ENCODE measurements around the gene DNAJC7. TPM values are rescaled to one million over a fixed set of nuclear protein-coding genes. Genes with fewer than 3 reads are reported as not detected.
A peak's percentile ranks its signal among the peaks of the same experiment; 100 is the strongest.

The DNAJC7 gene
- total and polyA plus RNA-seq, 2 donors from 2014 or later = 88.1 to 141 TPM

GRCh38 chr17:41962768-41963434 is 54.3 kb downstream of the DNAJC7 start:
- no peak overlapping the region for H3K4me3 ChIP-seq (ENCODE audit: low read length in 3 of 3)
- TF ChIP-seq, protein P1, sequence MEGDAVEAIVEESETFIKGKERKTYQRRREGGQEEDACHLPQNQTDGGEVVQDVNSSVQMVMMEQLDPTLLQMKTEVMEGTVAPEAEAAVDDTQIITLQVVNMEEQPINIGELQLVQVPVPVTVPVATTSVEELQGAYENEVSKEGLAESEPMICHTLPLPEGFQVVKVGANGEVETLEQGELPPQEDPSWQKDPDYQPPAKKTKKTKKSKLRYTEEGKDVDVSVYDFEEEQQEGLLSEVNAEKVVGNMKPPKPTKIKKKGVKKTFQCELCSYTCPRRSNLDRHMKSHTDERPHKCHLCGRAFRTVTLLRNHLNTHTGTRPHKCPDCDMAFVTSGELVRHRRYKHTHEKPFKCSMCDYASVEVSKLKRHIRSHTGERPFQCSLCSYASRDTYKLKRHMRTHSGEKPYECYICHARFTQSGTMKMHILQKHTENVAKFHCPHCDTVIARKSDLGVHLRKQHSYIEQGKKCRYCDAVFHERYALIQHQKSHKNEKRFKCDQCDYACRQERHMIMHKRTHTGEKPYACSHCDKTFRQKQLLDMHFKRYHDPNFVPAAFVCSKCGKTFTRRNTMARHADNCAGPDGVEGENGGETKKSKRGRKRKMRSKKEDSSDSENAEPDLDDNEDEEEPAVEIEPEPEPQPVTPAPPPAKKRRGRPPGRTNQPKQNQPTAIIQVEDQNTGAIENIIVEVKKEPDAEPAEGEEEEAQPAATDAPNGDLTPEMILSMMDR (IDR thresholded peaks at IDR 0.05; ENCODE audit: borderline replicate concordance, extremely low read depth, insufficient read depth) = peak; percentile 91
- H3K9ac ChIP-seq (ENCODE audit: low read length in 3 of 3) = no peak overlapping the region
- H3K36me3 ChIP-seq (ENCODE audit: control insufficient read depth in 2 of 3, insufficient read depth in 3 of 3, low read length in 3 of 3) = no peaks in the 10 kb centered on the region
- DNase-seq = peak; percentile 80 to 86 (median 84)
- FAIRE-seq = no peak
- intact Hi-C loops (cut with DNase I) = loop anchor here (5.0 kb wide), 1 partner anchor 154 kb away; no protein-coding TSS in a partner anchor
- H3K4me1 ChIP-seq (ENCODE audit: control insufficient read depth in 2 of 3, insufficient read depth in 2 of 3, low read depth in 1 of 3, low read length in 3 of 3) = peaks cover 0 to 20% (median 3%) of the 10 kb centered on the region in 3 donors
- H3K27ac ChIP-seq (ENCODE audit: low read depth in 2 of 2, low read length in 2 of 2) = no peak overlapping the region
- H3K9me3 ChIP-seq (ENCODE audit: control insufficient read depth in 2 of 3, insufficient read depth in 1 of 3, low read length in 3 of 3) = no peaks in the 10 kb centered on the region
- H3K27me3 ChIP-seq (ENCODE audit: control insufficient read depth, insufficient read depth, low read length) = no peaks in the 10 kb centered on the region

DNA sequence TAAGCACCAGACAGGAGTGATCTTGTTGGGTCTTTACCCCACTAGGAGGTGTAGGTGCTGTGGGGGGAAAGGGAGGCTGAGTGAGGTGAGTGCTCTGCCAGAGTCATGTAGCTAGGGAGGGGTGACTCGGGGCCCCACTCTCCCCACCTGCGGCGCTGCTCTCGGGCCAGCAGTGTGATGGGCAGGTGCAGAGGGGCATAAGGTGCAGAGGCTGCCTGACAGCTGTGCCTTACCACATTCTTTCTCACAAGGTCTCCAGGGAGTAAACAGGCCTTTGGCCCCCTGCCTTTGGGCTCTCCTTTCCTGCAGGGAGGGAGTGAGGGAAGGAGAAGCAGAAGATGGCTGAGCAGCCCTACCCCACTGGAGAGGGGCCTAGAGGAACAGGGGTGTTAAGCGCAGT is 55.1 kb downstream of the DNAJC7 start:
- TF ChIP-seq, protein P1 (IDR thresholded peaks at IDR 0.05; ENCODE audit: borderline replicate concordance, extremely low read depth, insufficient read depth) = no peak
- H3K9ac ChIP-seq (ENCODE audit: low read length in 3 of 3) = no peak overlapping the region
- H3K4me3 ChIP-seq (ENCODE audit: low read length in 3 of 3) = no peak overlapping the region
- H3K36me3 ChIP-seq (ENCODE audit: control insufficient read depth in 2 of 3, insufficient read depth in 3 of 3, low read length in 3 of 3) = no peaks in the 10 kb centered on the region
- no peak for FAIRE-seq
- DNase-seq = no peak
- intact Hi-C loops (cut with DNase I) = loop anchor here (5.0 kb wide), 1 partner anchor 155 kb away; no protein-coding TSS in a partner anchor
- H3K9me3 ChIP-seq (ENCODE audit: control insufficient read depth in 2 of 3, insufficient read depth in 1 of 3, low read length in 3 of 3) = no peaks in the 10 kb centered on the region
- H3K27me3 ChIP-seq (ENCODE audit: control insufficient read depth, insufficient read depth, low read length) = no peaks in the 10 kb centered on the region
- H3K4me1 ChIP-seq (ENCODE audit: control insufficient read depth in 2 of 3, insufficient read depth in 2 of 3, low read depth in 1 of 3, low read length in 3 of 3) = peaks cover 0 to 12% (median 3%) of the 10 kb centered on the region in 3 donors
- H3K27ac ChIP-seq (ENCODE audit: low read depth in 2 of 2, low read length in 2 of 2) = no peak overlapping the region

GRCh38 chr17:41959336-41960095 is 57.7 kb downstream of the DNAJC7 start:
- Histone ChIP-seq H3K4me1 (ENCODE audit: control insufficient read depth in 2 of 3, insufficient read depth in 2 of 3, low read depth in 1 of 3, low read length in 3 of 3) (peaks cover 0 to 3% (median 3%) of the 10 kb centered on the region in 3 donors), H3K36me3 (ENCODE audit: control insufficient read depth in 2 of 3, insufficient read depth in 3 of 3, low read length in 3 of 3) (peaks cover 0 to 3% (median 0%) of the 10 kb centered on the region in 3 donors), H3K9me3 (ENCODE audit: control insufficient read depth in 2 of 3, insufficient read depth in 1 of 3, low read length in 3 of 3) (no peaks in the 10 kb centered on the region), H3K9ac (ENCODE audit: low read length in 3 of 3) (no peak overlapping the region), H3K27ac (ENCODE audit: low read depth in 2 of 2, low read length in 2 of 2) (no peak overlapping the region), H3K4me3 (ENCODE audit: low read length in 3 of 3) (no peak overlapping the region), H3K27me3 (ENCODE audit: control insufficient read depth, insufficient read depth, low read length) (no peaks in the 10 kb centered on the region)
- TF ChIP-seq, protein P1 (IDR thresholded peaks at IDR 0.05; ENCODE audit: borderline replicate concordance, extremely low read depth, insufficient read depth) = peak; percentile 61
- DNase-seq (peak in 4 of 5 donors; percentile 57 to 72 (median 64)), FAIRE-seq (no peak)
- intact Hi-C loops (cut with DNase I) = loop anchor here (5.0 kb wide), 1 partner anchor 158 kb away; no protein-coding TSS in a partner anchor
